ENCODE results near the gene OIT3. TPM values are rescaled to one million over a fixed set of nuclear protein-coding genes. Genes with fewer than 3 reads are reported as not detected.

OIT3 gene
- total RNA-seq = 10.4 TPM

GRCh38 chr10:72893136-72893798 is at the start of gene OIT3:
Gene OIT3 (plus strand): TSS chr10:72893739. CDS start chr10:72893799, 60 bp downstream.
- Histone ChIP-seq H3K4me3 (ENCODE audit: low read length in 3 of 3) (no peak within 1 kb of the TSS), H3K36me3 (ENCODE audit: control insufficient read depth in 3 of 3, insufficient read depth in 3 of 3, low read length in 3 of 3) (peaks cover 0 to 5% (median 5%) of the 10 kb centered on the region in 3 donors), H3K27me3 (ENCODE audit: control insufficient read depth in 3 of 3, insufficient read depth in 3 of 3, low read length in 3 of 3) (no peaks in the 10 kb centered on the region), H3K4me1 (ENCODE audit: control insufficient read depth in 3 of 3, insufficient read depth in 3 of 3, low read length in 3 of 3) (no peaks in the 10 kb centered on the region), H3K27ac (ENCODE audit: low read depth, low read length) (no peak within 1 kb of the TSS), H3K9ac (ENCODE audit: low read depth in 1 of 3, low read length in 3 of 3) (no peak within 1 kb of the TSS), H3K9me3 (ENCODE audit: control insufficient read depth in 3 of 3, low read length in 3 of 3) (no peaks in the 10 kb centered on the region)

GRCh38 chr10:72846238-72846637 is 47.3 kb upstream of the OIT3 start:
- Histone ChIP-seq H3K9me3 (ENCODE audit: control insufficient read depth in 3 of 3, low read length in 3 of 3) (no peaks in the 10 kb centered on the region), H3K36me3 (ENCODE audit: control insufficient read depth in 3 of 3, insufficient read depth in 3 of 3, low read length in 3 of 3) (no peaks in the 10 kb centered on the region), H3K27me3 (ENCODE audit: control insufficient read depth in 3 of 3, insufficient read depth in 3 of 3, low read length in 3 of 3) (no peaks in the 10 kb centered on the region), H3K4me3 (ENCODE audit: low read length in 3 of 3) (no peak overlapping the region), H3K27ac (ENCODE audit: low read depth, low read length) (no peak overlapping the region), H3K9ac (ENCODE audit: low read depth in 1 of 3, low read length in 3 of 3) (no peak overlapping the region), H3K4me1 (ENCODE audit: control insufficient read depth in 3 of 3, insufficient read depth in 3 of 3, low read length in 3 of 3) (no peaks in the 10 kb centered on the region)

GRCh38 chr10:72847681-72848080 is 45.9 kb upstream of the OIT3 start:
- H3K9me3 ChIP-seq (ENCODE audit: control insufficient read depth in 3 of 3, low read length in 3 of 3) = no peaks in the 10 kb centered on the region
- H3K4me3 ChIP-seq (ENCODE audit: low read length in 3 of 3) = no peak overlapping the region

GRCh38 chr10:72850861-72851260 is 42.7 kb upstream of the OIT3 start:
- H3K36me3 ChIP-seq (ENCODE audit: control insufficient read depth in 3 of 3, insufficient read depth in 3 of 3, low read length in 3 of 3) = no peaks in the 10 kb centered on the region
- H3K9ac ChIP-seq (ENCODE audit: low read depth in 1 of 3, low read length in 3 of 3) = no peak overlapping the region
- no peak overlapping the region for H3K4me3 ChIP-seq (ENCODE audit: low read length in 3 of 3)
- no peaks in the 10 kb centered on the region for H3K4me1 ChIP-seq (ENCODE audit: control insufficient read depth in 3 of 3, insufficient read depth in 3 of 3, low read length in 3 of 3)
- no peak overlapping the region for H3K27ac ChIP-seq (ENCODE audit: low read depth, low read length)
- no peaks in the 10 kb centered on the region for H3K27me3 ChIP-seq (ENCODE audit: control insufficient read depth in 3 of 3, insufficient read depth in 3 of 3, low read length in 3 of 3)
- no peaks in the 10 kb centered on the region for H3K9me3 ChIP-seq (ENCODE audit: control insufficient read depth in 3 of 3, low read length in 3 of 3)

More at GRCh38 chr10:72847681-72848080, 45.9 kb upstream of the OIT3 start:
- Histone ChIP-seq H3K9ac (ENCODE audit: low read depth in 1 of 3, low read length in 3 of 3) (no peak overlapping the region), H3K36me3 (ENCODE audit: control insufficient read depth in 3 of 3, insufficient read depth in 3 of 3, low read length in 3 of 3) (no peaks in the 10 kb centered on the region), H3K27ac (ENCODE audit: low read depth, low read length) (no peak overlapping the region), H3K27me3 (ENCODE audit: control insufficient read depth in 3 of 3, insufficient read depth in 3 of 3, low read length in 3 of 3) (no peaks in the 10 kb centered on the region), H3K4me1 (ENCODE audit: control insufficient read depth in 3 of 3, insufficient read depth in 3 of 3, low read length in 3 of 3) (no peaks in the 10 kb centered on the region)

GRCh38 chr10:72851509-72851908 is 42.0 kb upstream of the OIT3 start:
- no peaks in the 10 kb centered on the region for H3K36me3 ChIP-seq (ENCODE audit: control insufficient read depth in 3 of 3, insufficient read depth in 3 of 3, low read length in 3 of 3)
- no peak overlapping the region for H3K27ac ChIP-seq (ENCODE audit: low read depth, low read length)
- H3K27me3 ChIP-seq (ENCODE audit: control insufficient read depth in 3 of 3, insufficient read depth in 3 of 3, low read length in 3 of 3) = no peaks in the 10 kb centered on the region
- no peaks in the 10 kb centered on the region for H3K4me1 ChIP-seq (ENCODE audit: control insufficient read depth in 3 of 3, insufficient read depth in 3 of 3, low read length in 3 of 3)
- H3K9me3 ChIP-seq (ENCODE audit: control insufficient read depth in 3 of 3, low read length in 3 of 3) = no peaks in the 10 kb centered on the region
- H3K4me3 ChIP-seq (ENCODE audit: low read length in 3 of 3) = no peak overlapping the region
- H3K9ac ChIP-seq (ENCODE audit: low read depth in 1 of 3, low read length in 3 of 3) = no peak overlapping the region

GRCh38 chr10:72852508-72852907 is 41.0 kb upstream of the OIT3 start:
- H3K9ac ChIP-seq (ENCODE audit: low read depth in 1 of 3, low read length in 3 of 3) = no peak overlapping the region
- no peak overlapping the region for H3K27ac ChIP-seq (ENCODE audit: low read depth, low read length)
- H3K4me1 ChIP-seq (ENCODE audit: control insufficient read depth in 3 of 3, insufficient read depth in 3 of 3, low read length in 3 of 3) = no peaks in the 10 kb centered on the region
- no peak overlapping the region for H3K4me3 ChIP-seq (ENCODE audit: low read length in 3 of 3)
- H3K9me3 ChIP-seq (ENCODE audit: control insufficient read depth in 3 of 3, low read length in 3 of 3) = no peaks in the 10 kb centered on the region
- H3K27me3 ChIP-seq (ENCODE audit: control insufficient read depth in 3 of 3, insufficient read depth in 3 of 3, low read length in 3 of 3) = no peaks in the 10 kb centered on the region
- no peaks in the 10 kb centered on the region for H3K36me3 ChIP-seq (ENCODE audit: control insufficient read depth in 3 of 3, insufficient read depth in 3 of 3, low read length in 3 of 3)

- Histone ChIP-seq H3K27me3 (ENCODE audit: control insufficient read depth in 3 of 3, insufficient read depth in 3 of 3, low read length in 3 of 3) (no peaks in the 10 kb centered on the region), H3K4me3 (ENCODE audit: low read length in 3 of 3) (no peak overlapping the region), H3K9me3 (ENCODE audit: control insufficient read depth in 3 of 3, low read length in 3 of 3) (no peaks in the 10 kb centered on the region), H3K9ac (ENCODE audit: low read depth in 1 of 3, low read length in 3 of 3) (no peak overlapping the region), H3K36me3 (ENCODE audit: control insufficient read depth in 3 of 3, insufficient read depth in 3 of 3, low read length in 3 of 3) (peaks cover 0 to 4% (median 3%) of the 10 kb centered on the region in 3 donors), H3K4me1 (ENCODE audit: control insufficient read depth in 3 of 3, insufficient read depth in 3 of 3, low read length in 3 of 3) (no peaks in the 10 kb centered on the region), H3K27ac (ENCODE audit: low read depth, low read length) (no peak overlapping the region)
Observed at GRCh38 chr10:72855129-72855528, 38.4 kb upstream of the OIT3 start.

- no peak overlapping the region for H3K9ac ChIP-seq (ENCODE audit: low read depth in 1 of 3, low read length in 3 of 3)
- no peaks in the 10 kb centered on the region for H3K4me1 ChIP-seq (ENCODE audit: control insufficient read depth in 3 of 3, insufficient read depth in 3 of 3, low read length in 3 of 3)
- no peaks in the 10 kb centered on the region for H3K9me3 ChIP-seq (ENCODE audit: control insufficient read depth in 3 of 3, low read length in 3 of 3)
- H3K4me3 ChIP-seq (ENCODE audit: low read length in 3 of 3) = no peak overlapping the region
- H3K27ac ChIP-seq (ENCODE audit: low read depth, low read length) = no peak overlapping the region
- peaks cover 4 to 6% (median 5%) of the 10 kb centered on the region in 3 donors for H3K36me3 ChIP-seq (ENCODE audit: control insufficient read depth in 3 of 3, insufficient read depth in 3 of 3, low read length in 3 of 3)
- no peaks in the 10 kb centered on the region for H3K27me3 ChIP-seq (ENCODE audit: control insufficient read depth in 3 of 3, insufficient read depth in 3 of 3, low read length in 3 of 3)
Observed at GRCh38 chr10:72855790-72856189, 37.7 kb upstream of the OIT3 start.

GRCh38 chr10:72858067-72858466 is 35.5 kb upstream of the OIT3 start:
- H3K4me3 ChIP-seq (ENCODE audit: low read length in 3 of 3) = no peak overlapping the region

GRCh38 chr10:72862957-72863356 is 30.6 kb upstream of the OIT3 start:
- no peak overlapping the region for H3K9ac ChIP-seq (ENCODE audit: low read depth in 1 of 3, low read length in 3 of 3)
- no peak overlapping the region for H3K27ac ChIP-seq (ENCODE audit: low read depth, low read length)
- H3K36me3 ChIP-seq (ENCODE audit: control insufficient read depth in 3 of 3, insufficient read depth in 3 of 3, low read length in 3 of 3) = peaks cover 15 to 19% (median 17%) of the 10 kb centered on the region in 3 donors
- H3K4me3 ChIP-seq (ENCODE audit: low read length in 3 of 3) = no peak overlapping the region
- H3K9me3 ChIP-seq (ENCODE audit: control insufficient read depth in 3 of 3, low read length in 3 of 3) = no peaks in the 10 kb centered on the region
- H3K27me3 ChIP-seq (ENCODE audit: control insufficient read depth in 3 of 3, insufficient read depth in 3 of 3, low read length in 3 of 3) = no peaks in the 10 kb centered on the region
- H3K4me1 ChIP-seq (ENCODE audit: control insufficient read depth in 3 of 3, insufficient read depth in 3 of 3, low read length in 3 of 3) = no peaks in the 10 kb centered on the region

More at GRCh38 chr10:72858067-72858466, 35.5 kb upstream of the OIT3 start:
- H3K36me3 ChIP-seq (ENCODE audit: control insufficient read depth in 3 of 3, insufficient read depth in 3 of 3, low read length in 3 of 3) = peaks cover 12 to 15% (median 13%) of the 10 kb centered on the region in 3 donors
- no peaks in the 10 kb centered on the region for H3K27me3 ChIP-seq (ENCODE audit: control insufficient read depth in 3 of 3, insufficient read depth in 3 of 3, low read length in 3 of 3)
- no peaks in the 10 kb centered on the region for H3K9me3 ChIP-seq (ENCODE audit: control insufficient read depth in 3 of 3, low read length in 3 of 3)
- no peak overlapping the region for H3K9ac ChIP-seq (ENCODE audit: low read depth in 1 of 3, low read length in 3 of 3)
- no peaks in the 10 kb centered on the region for H3K4me1 ChIP-seq (ENCODE audit: control insufficient read depth in 3 of 3, insufficient read depth in 3 of 3, low read length in 3 of 3)
- no peak overlapping the region for H3K27ac ChIP-seq (ENCODE audit: low read depth, low read length)

All from skeletal muscle tissue (tissue), 4 donors.